GM12872 (cell line): ENCODE results near the gene C1QA.

Experiments
- CTCF ChIP-seq: IDR thresholded peaks from 3 replicates; pipeline ENCODE4 v1.5.1; 2011; ENCODE audit warnings: low read depth, mild to moderate bottlenecking, low read length, moderate library complexity; ENCODE audit not compliant: insufficient read depth

C1QA gene

GRCh38 chr1:22670352-22670975 is 34.0 kb downstream of the C1QA start:
- TF ChIP-seq CTCF: no peak

GRCh38 chr1:22671999-22672398 is 35.6 kb downstream of the C1QA start:
- TF ChIP-seq CTCF: no peak

GRCh38 chr1:22673486-22674409 is 37.3 kb downstream of the C1QA start:
- peak; percentile 71 for TF ChIP-seq CTCF

- no peak for TF ChIP-seq CTCF
Observed at GRCh38 chr1:22674410-22674749, 38.0 kb downstream of the C1QA start.

GRCh38 chr1:22676916-22677583 is 40.6 kb downstream of the C1QA start:
- TF ChIP-seq CTCF: no peak

- no peak for TF ChIP-seq CTCF
Observed at GRCh38 chr1:22677931-22678896, 41.8 kb downstream of the C1QA start.

GRCh38 chr1:22680726-22681125 is 44.3 kb downstream of the C1QA start:
- no peak for TF ChIP-seq CTCF
